ENCODE data around the gene TARS2.

The TARS2 gene

DNA sequence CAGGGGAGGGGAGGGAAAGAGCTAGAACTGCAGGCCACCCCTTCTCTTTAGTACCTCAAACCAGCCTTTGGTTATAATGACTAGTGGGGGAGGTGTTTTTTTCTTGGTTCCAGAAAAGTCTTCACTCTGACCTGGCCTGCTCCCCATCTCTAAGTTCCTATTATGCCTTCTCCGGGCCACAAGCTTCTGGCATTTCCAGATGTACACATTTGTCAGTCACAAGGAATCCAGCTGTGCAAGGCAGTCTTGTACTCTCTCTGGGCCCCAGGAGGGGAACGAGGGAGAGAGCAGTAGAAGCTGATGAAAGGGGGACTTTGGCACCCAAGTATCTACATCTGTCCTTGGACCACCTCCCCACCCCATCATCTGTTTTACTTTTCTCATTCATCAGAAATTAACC, 25.6 kb downstream of the TARS2 start:
- DNase-seq (ENCODE audit: low read depth in 2 of 2) = no peak
- no peak for TF ChIP-seq CTCF (IDR thresholded peaks at IDR 0.05; ENCODE audit: low read depth, low read length)
- H3K4me3 ChIP-seq (replicated peaks in 1 of 2; ENCODE audit: low read depth in 2 of 2, low read length in 2 of 2) = no peak overlapping the region

GRCh38 chr1:150513351-150513791, 26.2 kb downstream of the TARS2 start:
- no peak overlapping the region for H3K4me3 ChIP-seq (replicated peaks in 1 of 2; ENCODE audit: low read depth in 2 of 2, low read length in 2 of 2)
- TF ChIP-seq CTCF (IDR thresholded peaks at IDR 0.05; ENCODE audit: low read depth, low read length) = no peak
- DNase-seq (ENCODE audit: low read depth in 2 of 2) = no peak

GRCh38 chr1:150514260-150514659, 27.0 kb downstream of the TARS2 start:
- H3K4me3 ChIP-seq (replicated peaks in 1 of 2; ENCODE audit: low read depth in 2 of 2, low read length in 2 of 2) = no peak overlapping the region
- no peak for TF ChIP-seq CTCF (IDR thresholded peaks at IDR 0.05; ENCODE audit: low read depth, low read length)
- no peak for DNase-seq (ENCODE audit: low read depth in 2 of 2)

- no peak for DNase-seq (ENCODE audit: low read depth in 2 of 2)
- TF ChIP-seq CTCF (IDR thresholded peaks at IDR 0.05; ENCODE audit: low read depth, low read length) = no peak
- peak overlapping the region; percentile 56 to 57 for H3K4me3 ChIP-seq (replicated peaks in 1 of 2; ENCODE audit: low read depth in 2 of 2, low read length in 2 of 2)
These were observed 27.7 kb downstream of the TARS2 start for GRCh38 chr1:150514913-150515327.

DNA sequence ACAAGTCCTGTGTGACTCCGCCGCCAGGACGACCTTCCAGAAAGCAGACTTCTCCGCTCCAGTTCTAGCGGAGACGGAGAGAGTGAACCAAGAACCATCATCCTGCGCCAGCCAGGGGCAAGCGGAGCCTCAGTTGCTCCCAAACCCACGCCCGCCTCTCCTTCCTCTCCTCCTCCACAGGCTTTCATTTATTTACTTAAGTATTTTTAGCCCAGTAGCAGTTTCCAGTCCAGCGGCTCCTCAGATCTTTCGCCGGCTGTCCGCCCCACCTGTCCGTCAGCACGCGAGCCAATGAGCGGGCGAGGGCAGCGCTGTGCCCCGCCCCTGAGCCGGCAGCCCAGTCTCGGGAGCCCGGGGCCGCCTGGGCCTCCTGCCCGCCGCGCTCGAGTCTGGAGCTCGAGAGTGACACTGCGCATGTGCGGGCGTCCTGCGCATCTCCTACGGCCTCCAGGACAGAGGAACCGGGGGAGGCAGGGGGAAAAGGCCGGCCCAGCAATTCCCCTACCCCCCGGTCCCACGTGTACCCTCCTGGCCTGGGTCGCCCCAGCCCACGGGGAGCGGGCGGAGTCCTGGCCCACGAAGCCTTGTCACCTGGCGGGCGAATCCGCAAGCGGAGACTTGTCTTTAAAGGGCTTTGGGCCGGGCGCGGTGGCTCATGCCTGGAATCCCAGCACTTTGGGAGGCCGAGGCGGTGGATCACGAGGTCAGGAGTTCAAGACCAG, 28.3 kb downstream of the TARS2 start, which contains the start of gene FALEC:
Gene FALEC (plus strand): TSS at position 425 of the 722 bp plus-strand sequence.
- peak; percentile 96 to 98 for DNase-seq (ENCODE audit: low read depth in 2 of 2)
- H3K4me3 ChIP-seq (replicated peaks in 1 of 2; ENCODE audit: low read depth in 2 of 2, low read length in 2 of 2) = peak within 1 kb of the TSS; percentile 57
- no peak for TF ChIP-seq CTCF (IDR thresholded peaks at IDR 0.05; ENCODE audit: low read depth, low read length)

DNA sequence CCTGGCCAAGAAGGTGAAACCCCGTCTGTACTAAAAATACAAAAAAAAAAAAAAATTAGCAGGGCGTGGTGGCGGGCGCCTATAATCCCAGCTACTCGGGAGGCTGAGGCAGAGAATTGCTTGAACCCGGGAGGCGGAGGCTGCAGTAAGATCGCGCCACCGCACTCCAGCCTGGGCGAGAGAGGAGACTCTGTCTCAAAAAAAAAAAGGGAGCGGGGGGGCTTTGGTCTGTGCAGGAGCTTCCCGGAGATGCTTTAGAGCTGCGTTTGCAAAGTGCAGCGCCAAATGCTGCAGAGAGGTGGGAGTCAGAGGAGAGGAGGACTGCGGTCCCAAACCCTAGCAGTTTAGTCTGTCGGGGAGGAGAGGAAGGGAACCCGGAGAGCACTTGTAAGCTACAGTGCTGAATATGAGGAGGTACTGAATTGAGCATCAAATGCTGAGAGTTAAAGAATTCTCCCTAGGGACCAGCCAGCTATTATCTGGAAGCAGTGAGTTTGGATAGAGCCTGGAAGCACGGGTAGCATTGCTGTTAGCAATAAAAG, 28.9 kb downstream of the TARS2 start:
- DNase-seq (ENCODE audit: low read depth in 2 of 2) = peak; percentile 22 to 29
- peak overlapping the region; percentile 57 for H3K4me3 ChIP-seq (replicated peaks in 1 of 2; ENCODE audit: low read depth in 2 of 2, low read length in 2 of 2)
- TF ChIP-seq CTCF (IDR thresholded peaks at IDR 0.05; ENCODE audit: low read depth, low read length) = peak; percentile 7
